GM23338 (cell line): ENCODE data around the gene RWDD2A. TPM values are rescaled to one million over a fixed set of nuclear protein-coding genes. Genes with fewer than 3 reads are reported as not detected.

Source experiments
- ATAC-seq: fragments of 200-7000 bp; cut with Tn5 transposase; 3 replicates; pipeline ENCODE4 v1.9.1; 2020
- DNase-seq: peaks from one replicate; pipeline ENCODE4 v3.0.0-alpha.2; 2015; ENCODE audit warnings: low spot score
- H2AFZ ChIP-seq: fragments of 200-600 bp; sonication (generic); 2 replicates; pipeline ENCODE4 v1.8.0; 2016; ENCODE audit warnings: antibody characterized with exemption, mild to moderate bottlenecking, moderate library complexity
- H3F3A ChIP-seq: fragments of 200-600 bp; sonication (generic); replicated peaks from 2 replicates; pipeline ENCODE4 v1.8.0; 2017; ENCODE audit warnings: antibody characterized with exemption, mixed run types, low read depth
- H3K27ac ChIP-seq: fragments of 200-600 bp; sonication (generic); 2 replicates; pipeline ENCODE4 v1.6.1; 2016; ENCODE audit warnings: low read depth
- H3K27me3 ChIP-seq: fragments of 200-600 bp; sonication (generic); 2 replicates; pipeline ENCODE4 v1.8.0; 2016; ENCODE audit warnings: mild to moderate bottlenecking, mixed run types, moderate library complexity; ENCODE audit not compliant: insufficient read depth
- H3K36me3 ChIP-seq: fragments of 200-600 bp; sonication (generic); 2 replicates; pipeline ENCODE4 v1.8.0; 2016; ENCODE audit warnings: mild to moderate bottlenecking; ENCODE audit not compliant: insufficient read depth
- H3K4me1 ChIP-seq: fragments of 200-600 bp; sonication (generic); 2 replicates; pipeline ENCODE4 v1.8.0; 2016; ENCODE audit warnings: mild to moderate bottlenecking, moderate library complexity; ENCODE audit not compliant: insufficient read depth
- H3K4me2 ChIP-seq: fragments of 200-600 bp; sonication (generic); 2 replicates; pipeline ENCODE4 v1.7.1; 2017; ENCODE audit warnings: mixed run types
- H3K4me3 ChIP-seq: fragments of 200-600 bp; sonication (generic); 2 replicates; pipeline ENCODE4 v1.6.1; 2016; ENCODE audit warnings: mixed run types
- H3K79me2 ChIP-seq: fragments of 200-600 bp; sonication (generic); replicated peaks from 2 replicates; pipeline ENCODE4 v1.8.0; 2017; ENCODE audit warnings: mild to moderate bottlenecking; ENCODE audit not compliant: insufficient read depth
- H3K9me2 ChIP-seq: fragments of 200-600 bp; sonication (generic); 2 replicates; pipeline ENCODE4 v1.8.0; 2017; ENCODE audit not compliant: insufficient read depth
- H4K20me1 ChIP-seq: fragments of 200-600 bp; sonication (generic); replicated peaks from 2 replicates; pipeline ENCODE4 v1.8.0; 2017; ENCODE audit warnings: mild to moderate bottlenecking; ENCODE audit not compliant: insufficient read depth
- H3K27ac Mint-ChIP-seq: 2 replicates; pipeline ENCODE4 v1.8.0; 2020; ENCODE audit warnings: inconsistent platforms, mild to moderate bottlenecking, moderate library complexity, mixed read lengths
- H3K27me3 Mint-ChIP-seq: 3 replicates; pipeline ENCODE4 v1.8.0; 2022; ENCODE audit warnings: low read depth, mild to moderate bottlenecking, moderate library complexity, mixed read lengths, inconsistent platforms; ENCODE audit not compliant: insufficient read depth, poor library complexity
- H3K36me3 Mint-ChIP-seq: 3 replicates; pipeline ENCODE4 v1.8.0; 2021; ENCODE audit warnings: low read depth, mild to moderate bottlenecking, inconsistent platforms, moderate library complexity, mixed read lengths
- H3K4me1 Mint-ChIP-seq: 3 replicates; pipeline ENCODE4 v1.8.0; 2020; ENCODE audit warnings: mild to moderate bottlenecking, inconsistent platforms, mixed read lengths
- H3K4me3 Mint-ChIP-seq: 3 replicates; pipeline ENCODE4 v1.8.0; 2021; ENCODE audit warnings: moderate library complexity, mild to moderate bottlenecking, inconsistent platforms, mixed read lengths
- H3K9me3 Mint-ChIP-seq: 3 replicates; pipeline ENCODE4 v1.8.0; 2020; ENCODE audit warnings: moderate library complexity, mild to moderate bottlenecking, inconsistent platforms, mixed read lengths
- CREB1 ChIP-seq: fragments of 250-450 bp; sonication (Bioruptor Pico); IDR thresholded peaks from 2 replicates; pipeline ENCODE4 v1.5.0; 2020; ENCODE audit warnings: low read depth, mild to moderate bottlenecking, moderate library complexity
- CTCF ChIP-seq, 2 experiments: fragments of 200-600 bp in 1 of 2; sonication (generic) in 1 of 2; conservative IDR thresholded peaks; 2 replicates each; pipeline versions ENCODE4 v1.5.1 to v1.6.1; 2016 to 2017; ENCODE audit warnings: antibody characterized with exemption in 2 of 2, low read depth in 2 of 2, mild to moderate bottlenecking in 2 of 2, moderate library complexity in 1 of 2
- ETS1 ChIP-seq: IDR thresholded peaks from 2 replicates; pipeline ENCODE4 v1.6.1; 2016; ENCODE audit warnings: antibody characterized with exemption
- EZH2 ChIP-seq: fragments of 200-600 bp; sonication (generic); IDR thresholded peaks from one replicate; pipeline ENCODE4 v1.8.0; 2017; ENCODE audit warnings: antibody characterized with exemption, mild to moderate bottlenecking, low read depth; ENCODE audit not compliant: unreplicated experiment
- EZH2phosphoT487 ChIP-seq: fragments of 200-600 bp; sonication (generic); IDR thresholded peaks from one replicate; pipeline ENCODE4 v1.8.1; 2018; ENCODE audit warnings: antibody characterized with exemption; ENCODE audit not compliant: unreplicated experiment
- JUNB ChIP-seq: IDR thresholded peaks from one replicate; pipeline ENCODE4 v1.6.1; 2016; ENCODE audit warnings: antibody characterized with exemption; ENCODE audit not compliant: unreplicated experiment
- NANOG ChIP-seq: IDR thresholded peaks from 2 replicates; pipeline ENCODE4 v1.6.1; 2016; ENCODE audit warnings: antibody characterized with exemption, borderline replicate concordance
- POLR2AphosphoS5 ChIP-seq: IDR thresholded peaks from 2 replicates; pipeline ENCODE4 v1.6.1; 2016; ENCODE audit warnings: antibody characterized with exemption, low read depth
- REST ChIP-seq: IDR thresholded peaks from one replicate; pipeline ENCODE4 v1.6.1; 2018; ENCODE audit warnings: antibody characterized with exemption; ENCODE audit not compliant: unreplicated experiment
- STAT1 ChIP-seq: IDR thresholded peaks from one replicate; pipeline ENCODE4 v1.6.1; 2016; ENCODE audit warnings: antibody characterized with exemption; ENCODE audit not compliant: unreplicated experiment
- ZNF114 ChIP-seq: fragments of 250-450 bp; sonication (Bioruptor Pico); IDR thresholded peaks from 2 replicates; pipeline ENCODE4 v1.5.0; 2020; ENCODE audit warnings: mild to moderate bottlenecking, moderate library complexity
- ZNF331 ChIP-seq: fragments of 250-450 bp; sonication (Bioruptor Pico); IDR thresholded peaks from 2 replicates; pipeline ENCODE4 v1.5.0; 2020; ENCODE audit warnings: low read depth, mild to moderate bottlenecking, moderate library complexity
- ZNF462 ChIP-seq: fragments of 250-450 bp; sonication (Bioruptor Pico); IDR thresholded peaks from 2 replicates; pipeline ENCODE4 v1.5.0; 2020; ENCODE audit warnings: mild to moderate bottlenecking, moderate library complexity
- polyA plus RNA-seq: library from polyadenylated mRNA; unstranded; fragments of >200 nt; fragmentation: Nextera tagmentation; extraction: Ambion mirVana; gene quantifications from 2 replicates; pipeline ENCODE4 v1.2.1, GENCODE V29; 2016
- total RNA-seq: library from RNA; depleted of rRNA; stranded (reverse); fragments of >200 nt; shearing (Covaris generic); gene quantifications from 2 replicates; pipeline ENCODE4 v1.2.3, GENCODE V29; 2014

The RWDD2A gene
- total and polyA plus RNA-seq, 2 experiments from 2014 or later: 3.1 to 3.7 TPM

GRCh38 chr6:83202031-83202430 lies 8.9 kb downstream of the RWDD2A start:
- no peaks in the 10 kb centered on the region for H3K79me2 ChIP-seq
- H3K27me3 Mint-ChIP-seq: peaks cover 2% of the 10 kb centered on the region

More at GRCh38 chr6:83202031-83202430, 8.9 kb downstream of the RWDD2A start:
- DNase-seq: no peak
- Mint-ChIP-seq H3K4me1 (no peaks in the 10 kb centered on the region), H3K27ac (no peak overlapping the region), H3K4me3 (no peak overlapping the region), H3K9me3 (no peaks in the 10 kb centered on the region), H3K36me3 (no peaks in the 10 kb centered on the region; the same call in 2 of the 3 replicates)
- ATAC-seq: no peak
- no peak for TF ChIP-seq ZNF462 (CRISPR knock-in tag)
- TF ChIP-seq STAT1: no peak
- TF ChIP-seq CREB1 (CRISPR knock-in tag): no peak
- no peak for TF ChIP-seq CTCF (conservative IDR thresholded peaks at IDR 0.05; ENCODE audit: low read depth in 2 of 2)
- no peak for TF ChIP-seq EZH2phosphoT487
- no peak for TF ChIP-seq ZNF331 (CRISPR knock-in tag)
- no peak for TF ChIP-seq NANOG
- TF ChIP-seq ETS1: no peak
- no peak for TF ChIP-seq EZH2
- TF ChIP-seq REST: no peak
- TF ChIP-seq JUNB: no peak
- TF ChIP-seq POLR2AphosphoS5: no peak
- TF ChIP-seq ZNF114 (CRISPR knock-in tag): no peak
- Histone ChIP-seq H3K9me2 (no peaks in the 10 kb centered on the region), H3K4me2 (no peak overlapping the region), H3F3A (no peaks in the 10 kb centered on the region), H3K4me1 (no peaks in the 10 kb centered on the region), H4K20me1 (no peaks in the 10 kb centered on the region), H3K27me3 (no peaks in the 10 kb centered on the region), H3K4me3 (no peak overlapping the region), H3K36me3 (no peaks in the 10 kb centered on the region), H2AFZ (no peak overlapping the region), H3K27ac (no peak overlapping the region)
